HS-27A (cell line): Measurements from ENCODE around the gene DUSP8.
"Not testable (repeated sequence)": the region's sequence is repeated elsewhere in the genome, so short reads cannot be mapped to it uniquely, and the experiment has no call there.

Source experiments
- DNase-seq: peaks from one replicate; pipeline ENCODE4 v3.0.0-alpha.2; 2012; ENCODE audit warnings: low read depth, missing footprints

The DUSP8 gene

GRCh38 chr11:1572197-1573076 is at the start of gene DUSP8:
Gene DUSP8, minus strand, starts transcription at chr11:1572271. Its CDS starts 6,445 bp downstream, at chr11:1565826.
- peak; percentile 38 for DNase-seq

- DNase-seq = no peak
Measured at GRCh38 chr11:1619449-1619848, 47.4 kb upstream of the DUSP8 start.

- no peak for DNase-seq
Measured at GRCh38 chr11:1618231-1618630, 46.2 kb upstream of the DUSP8 start.

GRCh38 chr11:1608363-1608762 is 36.3 kb upstream of the DUSP8 start, which contains the start of gene KRTAP5-3:
Gene KRTAP5-3, minus strand, starts transcription at chr11:1608463. Its CDS starts 78 bp downstream, at chr11:1608385.
- no peak for DNase-seq

GRCh38 chr11:1607901-1608300 is 35.8 kb upstream of the DUSP8 start:
- not testable (repeated sequence) for DNase-seq

- DNase-seq = not testable (repeated sequence)
Measured at GRCh38 chr11:1607156-1607845, 35.2 kb upstream of the DUSP8 start.

GRCh38 chr11:1605923-1606322 is 33.9 kb upstream of the DUSP8 start:
- DNase-seq = not testable (repeated sequence)

GRCh38 chr11:1604711-1605110 is 32.6 kb upstream of the DUSP8 start:
- no peak for DNase-seq

- no peak for DNase-seq
Measured at GRCh38 chr11:1604181-1604580, 32.1 kb upstream of the DUSP8 start.

- DNase-seq = no peak
Measured at GRCh38 chr11:1603629-1604028, 31.6 kb upstream of the DUSP8 start.

GRCh38 chr11:1601663-1602062 is 29.6 kb upstream of the DUSP8 start:
- not testable (repeated sequence) for DNase-seq

GRCh38 chr11:1600626-1601025 is 28.6 kb upstream of the DUSP8 start:
- no peak for DNase-seq

GRCh38 chr11:1598816-1599215 is 26.7 kb upstream of the DUSP8 start:
- peak; percentile 14 for DNase-seq

GRCh38 chr11:1598406-1598805 is 26.3 kb upstream of the DUSP8 start:
- DNase-seq = not testable (repeated sequence)

- DNase-seq = no peak
Measured at GRCh38 chr11:1597994-1598380, 25.9 kb upstream of the DUSP8 start, which contains the start of gene KRTAP5-2. Gene KRTAP5-2, minus strand, starts transcription at chr11:1598294. Its CDS starts 44 bp downstream, at chr11:1598250.

GRCh38 chr11:1597331-1597993 is 25.4 kb upstream of the DUSP8 start:
- DNase-seq = no peak

GRCh38 chr11:1596576-1597121 is 24.6 kb upstream of the DUSP8 start:
- not testable (repeated sequence) for DNase-seq

GRCh38 chr11:1595994-1596575 is 24.0 kb upstream of the DUSP8 start:
- not testable (repeated sequence) for DNase-seq

GRCh38 chr11:1592628-1593027 is 20.6 kb upstream of the DUSP8 start:
- DNase-seq = no peak

- no peak for DNase-seq
Measured at GRCh38 chr11:1589996-1590395, 17.9 kb upstream of the DUSP8 start.

GRCh38 chr11:1589191-1589963 is 17.3 kb upstream of the DUSP8 start:
- DNase-seq = not testable (repeated sequence)
